Tibial nerve (tissue), 4 donors: Measurements from ENCODE around the gene TNRC18. TPM values are rescaled to one million over a fixed set of nuclear protein-coding genes. Genes with fewer than 3 reads are reported as not detected.
A peak's percentile ranks its signal among the peaks of the same experiment; 100 is the strongest.
"Not testable (repeated sequence)": the region's sequence is repeated elsewhere in the genome, so short reads cannot be mapped to it uniquely, and the experiment has no call there.

Experiments used
- DNase-seq, 2 donors: peaks; one replicate each; pipeline ENCODE4 v3.0.0-alpha.2; 2019; ENCODE audit warnings: low spot score in 2 of 2
- H3K27ac ChIP-seq, 4 donors: fragments of 200-600 bp; sonication (generic) in 3 of 4; one replicate each; pipeline ENCODE4 v1.5.1; 2017 to 2019; ENCODE audit warnings: mild to moderate bottlenecking in 1 of 4
- H3K27me3 ChIP-seq, 2 donors: fragments of 200-600 bp; sonication (generic) in 1 of 2; one replicate each; pipeline versions ENCODE4 v1.5.1 to v1.6.0; 2017 to 2019
- H3K36me3 ChIP-seq, 3 donors: fragments of 200-600 bp; sonication (generic); one replicate each; pipeline ENCODE4 v1.5.1; 2018 to 2019
- H3K4me1 ChIP-seq, 4 donors: fragments of 200-600 bp; sonication (generic) in 3 of 4; one replicate each; pipeline ENCODE4 v1.5.1; 2017 to 2019
- H3K4me3 ChIP-seq, 4 donors: fragments of 200-600 bp; sonication (generic) in 3 of 4; one replicate each; pipeline ENCODE4 v1.5.1; 2017 to 2019; ENCODE audit warnings: mild to moderate bottlenecking in 1 of 4, moderate library complexity in 1 of 4
- H3K9me3 ChIP-seq, 4 donors: fragments of 200-600 bp; sonication (generic) in 3 of 4; one replicate each; pipeline ENCODE4 v1.5.1; 2017 to 2019
- CTCF ChIP-seq, 5 experiments: fragments of 200-600 bp in 3 of 5; fragments of 450-650 bp in 2 of 5; sonication (generic) in 3 of 5; IDR thresholded peaks; one replicate each; pipeline ENCODE4 v1.5.1; 2016 to 2019; ENCODE audit warnings: antibody characterized with exemption in 5 of 5, mild to moderate bottlenecking in 3 of 5, moderate library complexity in 2 of 5
- EP300 ChIP-seq, 2 donors: sonication (generic); formaldehyde crosslinking; IDR thresholded peaks; one replicate each; pipeline ENCODE4 v1.6.1; 2017; ENCODE audit warnings: antibody characterized with exemption in 2 of 2, mild to moderate bottlenecking in 1 of 2
- POLR2A ChIP-seq, 2 donors: fragments of 450-650 bp; IDR thresholded peaks; one replicate each; pipeline ENCODE4 v1.6.1; 2017; ENCODE audit warnings: antibody characterized with exemption in 2 of 2, mild to moderate bottlenecking in 2 of 2, moderate library complexity in 2 of 2
- WGBS, 2 donors: methylation state at CpG; one replicate each; pipeline ENCODE4 v1.1.5; 2018; 5-methylcytosine and 5-hydroxymethylcytosine counted together
- total RNA-seq, 4 donors: library from RNA; depleted of rRNA; stranded (reverse); fragments of >200 nt; gene quantifications; one replicate each; pipeline ENCODE4 v1.1.0, GENCODE V29; 2016

TNRC18 gene
- total RNA-seq, 4 donors from 2014 or later, result 76.9 to 241 (median 147) TPM

DNA sequence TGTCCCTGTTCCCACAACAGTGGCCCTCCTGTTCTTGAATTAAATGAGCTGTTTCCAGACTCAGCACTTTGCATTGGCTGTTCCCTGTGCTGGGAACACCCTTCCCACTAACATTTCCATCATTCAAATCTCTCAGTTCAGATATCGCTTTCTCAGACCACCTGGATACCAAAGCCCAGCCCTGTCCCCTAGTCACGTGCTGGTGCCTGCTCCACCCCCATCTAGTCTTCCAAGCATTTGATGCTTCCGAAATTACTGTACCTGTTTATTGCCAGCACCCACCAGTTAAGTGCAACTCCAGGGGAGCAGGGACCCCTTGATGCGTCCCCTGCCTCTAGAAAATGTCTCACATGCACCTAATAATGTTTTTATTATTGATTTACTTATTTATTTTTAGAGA lies 143.9 kb downstream of the TNRC18 start:
- no peak for TF ChIP-seq CTCF (IDR thresholded peaks at IDR 0.05)
- no peak for TF ChIP-seq EP300 (IDR thresholded peaks at IDR 0.05)
- TF ChIP-seq POLR2A (IDR thresholded peaks at IDR 0.05), result no peak
- H3K36me3 ChIP-seq, result no peaks in the 10 kb centered on the region
- no peak overlapping the region for H3K4me3 ChIP-seq
- H3K9me3 ChIP-seq, result no peaks in the 10 kb centered on the region
- no peak overlapping the region for H3K27ac ChIP-seq
- no peak for DNase-seq
- peaks cover 0 to 16% (median 7%) of the 10 kb centered on the region in 4 donors for H3K4me1 ChIP-seq
- H3K27me3 ChIP-seq, result peaks cover 0 to 16% of the 10 kb centered on the region in 2 donors
- WGBS, 2 donors, result 84 to 85% methylated on average over 4 of the region's 4 CpGs

DNA sequence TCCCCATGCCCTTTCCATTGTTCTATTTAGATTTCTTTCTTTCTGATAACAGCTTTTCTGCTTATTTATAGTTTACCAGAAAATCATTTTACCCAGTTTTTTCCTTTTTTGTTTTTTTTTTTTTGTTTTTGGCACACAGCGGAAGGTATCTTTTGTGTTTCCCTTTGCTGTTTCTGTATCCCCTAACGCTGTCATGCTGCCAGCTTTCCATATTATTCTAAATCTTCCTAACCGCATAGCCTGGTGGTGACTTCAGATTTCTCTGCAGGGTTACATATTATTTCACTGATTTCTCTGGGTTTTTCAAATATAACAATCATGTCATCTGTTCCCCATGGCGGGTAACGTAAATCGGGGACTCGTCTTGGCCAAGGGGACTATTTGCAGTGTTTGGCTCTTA lies 144.9 kb downstream of the TNRC18 start:
- Histone ChIP-seq H3K4me3 (no peak overlapping the region), H3K9me3 (no peaks in the 10 kb centered on the region), H3K4me1 (peaks cover 0 to 7% (median 7%) of the 10 kb centered on the region in 4 donors), H3K36me3 (no peaks in the 10 kb centered on the region), H3K27ac (no peak overlapping the region), H3K27me3 (peaks cover 0 to 12% of the 10 kb centered on the region in 2 donors)
- DNase-seq, result no peak
- WGBS, 2 donors, result 43 to 53% methylated on average over 7 of the region's 7 CpGs
- TF ChIP-seq CTCF (IDR thresholded peaks at IDR 0.05) (no peak), EP300 (IDR thresholded peaks at IDR 0.05) (no peak), POLR2A (IDR thresholded peaks at IDR 0.05) (no peak)

DNA sequence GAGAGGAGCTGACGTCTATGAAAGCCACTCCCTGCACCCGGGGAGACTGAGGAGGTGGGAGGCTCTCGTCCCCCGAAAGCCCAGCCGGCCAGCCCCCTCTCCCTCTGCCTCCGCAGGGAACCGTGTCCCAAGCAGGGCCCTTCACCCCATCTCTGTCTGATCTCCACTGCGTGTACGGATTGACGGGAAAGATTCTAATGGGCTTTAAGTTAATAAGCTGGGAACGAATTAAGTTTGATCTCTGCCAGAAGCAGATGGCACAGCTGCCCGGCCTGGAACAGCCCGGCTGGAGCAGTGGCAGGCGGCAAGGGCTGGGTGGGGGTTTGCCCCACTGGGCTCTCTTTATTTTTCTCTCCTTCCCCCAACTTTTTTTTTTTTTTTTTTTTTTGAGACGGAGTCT lies 147.0 kb downstream of the TNRC18 start:
- Histone ChIP-seq H3K27me3 (peaks cover 0 to 6% of the 10 kb centered on the region in 2 donors), H3K4me1 (no peaks in the 10 kb centered on the region), H3K27ac (no peak overlapping the region), H3K9me3 (no peaks in the 10 kb centered on the region), H3K4me3 (no peak overlapping the region), H3K36me3 (no peaks in the 10 kb centered on the region)
- no peak for DNase-seq
- TF ChIP-seq CTCF (IDR thresholded peaks at IDR 0.05) (no peak), POLR2A (IDR thresholded peaks at IDR 0.05) (no peak), EP300 (IDR thresholded peaks at IDR 0.05) (no peak)
- 78 to 84% methylated on average over 15 of the region's 15 CpGs for WGBS, 2 donors

DNA sequence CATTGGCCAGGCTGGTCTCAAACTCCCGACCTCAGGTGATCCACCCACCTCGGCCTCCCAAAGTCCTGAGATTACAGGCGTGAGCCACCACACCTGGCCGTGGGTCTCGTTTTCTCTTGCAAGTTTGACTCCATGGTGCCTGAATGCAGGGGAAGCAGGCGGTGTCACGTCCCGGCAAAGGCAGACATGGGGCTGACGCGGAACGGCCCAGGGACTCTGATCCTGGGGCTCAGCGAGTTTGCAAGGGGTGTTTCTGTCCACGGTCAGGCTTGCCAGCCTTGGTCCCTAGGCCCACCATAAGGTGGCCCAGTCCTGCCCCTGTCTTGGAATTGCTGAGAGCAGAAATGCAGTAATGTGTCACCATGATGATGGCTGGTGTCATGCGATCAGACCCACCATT lies 147.5 kb downstream of the TNRC18 start:
- not testable (repeated sequence) for H3K36me3 ChIP-seq, H3K9me3 ChIP-seq, DNase-seq, H3K4me3 ChIP-seq, H3K27me3 ChIP-seq, H3K27ac ChIP-seq, H3K4me1 ChIP-seq
- 93 to 96% methylated on average over 13 to 14 of the region's 14 CpGs for WGBS, 2 donors

DNA sequence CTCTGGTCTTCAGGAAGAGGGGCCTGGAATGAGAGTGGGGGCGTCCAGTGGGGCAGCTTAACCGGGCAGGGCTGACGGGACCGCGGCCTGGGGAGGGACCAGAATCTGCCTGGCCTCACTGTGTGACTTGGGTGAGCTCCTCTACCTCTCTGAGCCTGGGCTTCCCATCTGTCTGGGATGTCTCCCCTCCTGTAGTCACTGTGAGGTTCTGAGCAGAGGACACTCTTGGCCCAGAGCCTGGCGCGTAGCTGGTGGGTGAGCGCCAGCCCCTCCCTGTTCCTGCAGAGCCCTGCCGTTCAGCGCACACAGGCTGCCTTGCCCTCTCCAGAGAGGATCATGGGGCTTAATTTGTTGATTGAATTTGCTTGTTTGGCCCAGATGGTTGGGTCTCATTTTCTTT lies 148.1 kb downstream of the TNRC18 start:
- H3K4me1 ChIP-seq, H3K27ac ChIP-seq, H3K36me3 ChIP-seq, H3K9me3 ChIP-seq, H3K4me3 ChIP-seq, H3K27me3 ChIP-seq: not testable (repeated sequence)
- peak in 1 of 2 donors; percentile 16 for DNase-seq
- WGBS, 2 donors, result 39 to 49% methylated on average over 10 of the region's 10 CpGs

- not testable (repeated sequence) for H3K27ac ChIP-seq, DNase-seq
- 26 to 35% methylated on average over 7 to 8 of the region's 11 CpGs for WGBS, 2 donors
Measured at GRCh38 chr7:5274985-5275431, 148.6 kb downstream of the TNRC18 start.

GRCh38 chr7:5274441-5274840 lies 149.2 kb downstream of the TNRC18 start:
- H3K27me3 ChIP-seq, result peaks cover 0 to 6% of the 10 kb centered on the region in 2 donors
- no peaks in the 10 kb centered on the region for H3K9me3 ChIP-seq
- no peak for TF ChIP-seq CTCF (IDR thresholded peaks at IDR 0.05)
- TF ChIP-seq POLR2A (IDR thresholded peaks at IDR 0.05), result no peak
- TF ChIP-seq EP300 (IDR thresholded peaks at IDR 0.05), result no peak
- WGBS, 2 donors, result 83 to 86% methylated on average over 7 of the region's 7 CpGs
- H3K27ac ChIP-seq, result no peak overlapping the region
- H3K4me1 ChIP-seq, result no peaks in the 10 kb centered on the region
- DNase-seq, result no peak
- no peaks in the 10 kb centered on the region for H3K36me3 ChIP-seq
- H3K4me3 ChIP-seq, result no peak overlapping the region

More at GRCh38 chr7:5274985-5275431, 148.6 kb downstream of the TNRC18 start:
- not testable (repeated sequence) for H3K9me3 ChIP-seq, H3K27me3 ChIP-seq, H3K4me1 ChIP-seq, H3K36me3 ChIP-seq, H3K4me3 ChIP-seq

- not testable (repeated sequence) for DNase-seq, H3K36me3 ChIP-seq, H3K4me3 ChIP-seq, H3K27me3 ChIP-seq, H3K9me3 ChIP-seq, H3K27ac ChIP-seq, H3K4me1 ChIP-seq
- 57 to 63% methylated on average over 14 to 16 of the region's 18 CpGs for WGBS, 2 donors
Measured at GRCh38 chr7:5273831-5274405, 149.7 kb downstream of the TNRC18 start.
